Spleen (tissue), 7 donors: ENCODE measurements around the gene TBC1D3B.
A peak's percentile ranks its signal among the peaks of the same experiment; 100 is the strongest.

ENCODE experiments used
- POLR2A ChIP-seq, 3 donors: fragments of 450-650 bp; IDR thresholded peaks; one replicate each; pipeline ENCODE4 v1.5.1; 2017; ENCODE audit warnings: antibody characterized with exemption in 3 of 3, mild to moderate bottlenecking in 1 of 3
- POLR2AphosphoS5 ChIP-seq, 3 donors: sonication (generic); formaldehyde crosslinking; IDR thresholded peaks; one replicate each; pipeline ENCODE4 v1.5.1; 2017; ENCODE audit warnings: antibody characterized with exemption in 3 of 3
- TF ChIP-seq, protein P1 (sequence below), 11 experiments: fragments of 200-600 bp in 7 of 11; fragments of 450-650 bp in 4 of 11; sonication (generic) in 4 of 11; IDR thresholded peaks in 8 of 11; conservative IDR thresholded peaks in 3 of 11; 1 replicate in 7 of 11; 2 replicates in 4 of 11; pipeline versions ENCODE4 v1.4.0 to v1.8.0; 2016 to 2021; ENCODE audit warnings: antibody characterized with exemption in 11 of 11, inconsistent platforms in 4 of 11, mild to moderate bottlenecking in 1 of 11
- donor health status: DM: no; HTN: no; CAD: no; lungs with moderate emphysema.
- donor health status: DM: no; HTN: no; CAD: no.
- donor health status: DM: no; HTN: no; CAD: no.

DNA sequence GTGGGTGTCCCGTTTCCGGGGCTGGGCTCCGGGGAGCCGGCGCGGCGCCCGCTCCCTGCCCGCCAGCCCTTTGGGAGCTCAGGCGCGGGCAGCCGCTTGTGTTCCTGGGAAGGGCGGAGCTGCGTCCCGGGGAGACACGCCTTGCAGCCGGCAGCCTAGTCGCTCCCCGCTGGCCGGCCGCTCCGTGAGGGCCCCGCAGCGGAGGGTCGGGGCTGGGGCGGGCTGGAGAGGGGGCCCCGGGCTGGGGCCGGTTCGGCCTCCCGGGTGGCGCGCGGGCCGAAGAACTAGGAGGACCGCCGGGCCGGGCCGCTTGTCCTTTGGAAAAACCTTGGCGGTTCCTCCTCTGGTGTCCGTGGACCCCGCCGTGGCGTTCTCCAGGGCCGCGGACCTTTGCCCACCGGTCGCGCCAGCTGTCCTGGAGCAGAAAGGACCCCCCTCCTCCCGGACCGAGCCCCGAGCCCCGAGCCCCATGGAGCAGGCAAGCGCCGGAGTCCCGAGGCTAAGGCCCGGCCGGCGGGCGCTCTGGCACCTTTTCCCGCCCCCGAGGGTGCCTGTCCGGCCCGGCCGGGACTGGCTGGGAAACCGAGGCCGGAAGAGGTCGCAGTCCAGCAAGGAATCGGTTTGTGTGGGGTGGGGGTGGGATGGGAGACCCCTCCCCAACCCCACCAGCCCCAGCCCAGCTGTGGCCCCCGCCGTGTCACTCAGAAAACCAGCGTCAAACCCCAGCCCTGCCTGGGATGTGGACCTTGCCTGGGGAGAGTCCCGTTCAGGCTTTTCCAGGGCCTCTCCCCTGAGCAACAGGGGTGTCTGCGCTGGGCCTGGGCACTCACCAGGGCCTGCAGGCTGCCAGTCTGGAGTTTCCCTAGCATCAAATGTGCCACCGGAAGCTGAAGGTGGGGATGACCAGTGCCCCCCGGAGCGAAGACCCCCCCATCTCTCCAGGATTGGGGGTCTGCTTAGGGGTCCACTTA is 6.8 kb upstream of the TBC1D3B start:
- TF ChIP-seq, protein P1, sequence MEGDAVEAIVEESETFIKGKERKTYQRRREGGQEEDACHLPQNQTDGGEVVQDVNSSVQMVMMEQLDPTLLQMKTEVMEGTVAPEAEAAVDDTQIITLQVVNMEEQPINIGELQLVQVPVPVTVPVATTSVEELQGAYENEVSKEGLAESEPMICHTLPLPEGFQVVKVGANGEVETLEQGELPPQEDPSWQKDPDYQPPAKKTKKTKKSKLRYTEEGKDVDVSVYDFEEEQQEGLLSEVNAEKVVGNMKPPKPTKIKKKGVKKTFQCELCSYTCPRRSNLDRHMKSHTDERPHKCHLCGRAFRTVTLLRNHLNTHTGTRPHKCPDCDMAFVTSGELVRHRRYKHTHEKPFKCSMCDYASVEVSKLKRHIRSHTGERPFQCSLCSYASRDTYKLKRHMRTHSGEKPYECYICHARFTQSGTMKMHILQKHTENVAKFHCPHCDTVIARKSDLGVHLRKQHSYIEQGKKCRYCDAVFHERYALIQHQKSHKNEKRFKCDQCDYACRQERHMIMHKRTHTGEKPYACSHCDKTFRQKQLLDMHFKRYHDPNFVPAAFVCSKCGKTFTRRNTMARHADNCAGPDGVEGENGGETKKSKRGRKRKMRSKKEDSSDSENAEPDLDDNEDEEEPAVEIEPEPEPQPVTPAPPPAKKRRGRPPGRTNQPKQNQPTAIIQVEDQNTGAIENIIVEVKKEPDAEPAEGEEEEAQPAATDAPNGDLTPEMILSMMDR (IDR thresholded peaks at IDR 0.05 in 8 of 11, conservative IDR thresholded peaks at IDR 0.05 in 3 of 11): no peak
- TF ChIP-seq POLR2A (IDR thresholded peaks at IDR 0.05): no peak
- peak; percentile 39 to 73 (median 58) for TF ChIP-seq POLR2AphosphoS5 (IDR thresholded peaks at IDR 0.05)
